Neural progenitor cell (in vitro differentiated cells): ENCODE measurements around the gene HELB.

Experiments
- EZH2phosphoT487 ChIP-seq: fragments of 200-600 bp; sonication (generic); IDR thresholded peaks from 2 replicates; pipeline ENCODE4 v1.6.1; 2017; ENCODE audit warnings: antibody characterized with exemption
- TF ChIP-seq, protein P1 (sequence below): fragments of 200-600 bp; sonication (generic); IDR thresholded peaks from 2 replicates; pipeline ENCODE4 v1.5.1; 2017; ENCODE audit warnings: antibody characterized with exemption, mild to moderate bottlenecking

DNA sequence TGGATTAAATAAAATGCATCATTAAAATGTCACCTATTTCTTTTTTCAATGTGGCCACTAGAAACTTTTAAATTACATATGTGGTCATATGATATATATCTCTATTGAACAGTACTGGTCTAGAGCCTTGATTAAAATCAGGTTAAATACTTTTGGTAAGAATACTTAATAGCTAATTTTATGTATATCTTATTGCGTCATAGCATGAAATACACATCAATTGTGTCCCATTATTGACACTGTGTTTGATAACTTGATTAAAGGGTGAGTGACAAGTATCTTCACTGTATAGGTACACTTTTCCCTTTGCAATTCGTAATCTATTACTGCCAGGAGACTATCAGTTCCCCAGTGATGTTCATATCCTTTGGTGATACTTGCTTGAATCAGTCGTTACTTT lies 4.4 kb upstream of the HELB start:
- TF ChIP-seq, protein P1, sequence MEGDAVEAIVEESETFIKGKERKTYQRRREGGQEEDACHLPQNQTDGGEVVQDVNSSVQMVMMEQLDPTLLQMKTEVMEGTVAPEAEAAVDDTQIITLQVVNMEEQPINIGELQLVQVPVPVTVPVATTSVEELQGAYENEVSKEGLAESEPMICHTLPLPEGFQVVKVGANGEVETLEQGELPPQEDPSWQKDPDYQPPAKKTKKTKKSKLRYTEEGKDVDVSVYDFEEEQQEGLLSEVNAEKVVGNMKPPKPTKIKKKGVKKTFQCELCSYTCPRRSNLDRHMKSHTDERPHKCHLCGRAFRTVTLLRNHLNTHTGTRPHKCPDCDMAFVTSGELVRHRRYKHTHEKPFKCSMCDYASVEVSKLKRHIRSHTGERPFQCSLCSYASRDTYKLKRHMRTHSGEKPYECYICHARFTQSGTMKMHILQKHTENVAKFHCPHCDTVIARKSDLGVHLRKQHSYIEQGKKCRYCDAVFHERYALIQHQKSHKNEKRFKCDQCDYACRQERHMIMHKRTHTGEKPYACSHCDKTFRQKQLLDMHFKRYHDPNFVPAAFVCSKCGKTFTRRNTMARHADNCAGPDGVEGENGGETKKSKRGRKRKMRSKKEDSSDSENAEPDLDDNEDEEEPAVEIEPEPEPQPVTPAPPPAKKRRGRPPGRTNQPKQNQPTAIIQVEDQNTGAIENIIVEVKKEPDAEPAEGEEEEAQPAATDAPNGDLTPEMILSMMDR: no peak
- TF ChIP-seq EZH2phosphoT487: no peak
